GM12873 (cell line): ENCODE measurements around the gene FAM177A1.

Source experiments
- CTCF ChIP-seq: IDR thresholded peaks from 2 replicates; pipeline ENCODE4 v1.5.1; 2012; ENCODE audit warnings: low read depth, mild to moderate bottlenecking, moderate library complexity, low read length, control low read depth; ENCODE audit not compliant: insufficient read depth; ENCODE audit errors: missing control alignments

The FAM177A1 gene

GRCh38 chr14:35047976-35048513, 2.0 kb downstream of the FAM177A1 start:
- no peak for TF ChIP-seq CTCF

- no peak for TF ChIP-seq CTCF
Measured at GRCh38 chr14:35050652-35051051, 4.6 kb downstream of the FAM177A1 start.

GRCh38 chr14:35051796-35052195, 5.7 kb downstream of the FAM177A1 start:
- no peak for TF ChIP-seq CTCF

GRCh38 chr14:35052637-35053036, 6.6 kb downstream of the FAM177A1 start:
- TF ChIP-seq CTCF, result no peak

- no peak for TF ChIP-seq CTCF
Measured at GRCh38 chr14:35068238-35069012, 22.4 kb downstream of the FAM177A1 start.

GRCh38 chr14:35072226-35072625, 26.2 kb downstream of the FAM177A1 start:
- TF ChIP-seq CTCF, result no peak

- TF ChIP-seq CTCF, result no peak
Measured at GRCh38 chr14:35073486-35073885, 27.4 kb downstream of the FAM177A1 start.
